Caki2 (cell line): ENCODE measurements around the gene UBE2C. TPM values are rescaled to one million over a fixed set of nuclear protein-coding genes. Genes with fewer than 3 reads are reported as not detected.
"Not testable (repeated sequence)": the region's sequence is repeated elsewhere in the genome, so short reads cannot be mapped to it uniquely, and the experiment has no call there.

ENCODE experiments used
- DNase-seq: peaks from one replicate; pipeline ENCODE4 v3.0.0-alpha.2; 2015; ENCODE audit warnings: low read depth
- in situ Hi-C: cut with HindIII; loops from 2 replicates; pipeline ENCODE4 v1.10.0; 2016; ENCODE audit warnings: low sequenced_read_pairs, low pct_unique_long_range_greater_than_20kb, mixed read lengths
- total RNA-seq: library from RNA; depleted of rRNA; stranded (reverse); fragments of >200 nt; shearing (Covaris generic); gene quantifications from 2 replicates; pipeline ENCODE4 v1.2.3, GENCODE V29; 2014; ENCODE audit warnings: low replicate concordance

Gene UBE2C
- total RNA-seq, 1 experiment from 2014 or later, result 164 TPM

GRCh38 chr20:45792317-45793118 lies 19.9 kb upstream of the UBE2C start:
- no peak for DNase-seq
- in situ Hi-C loops, result no loop called here

GRCh38 chr20:45796337-45797065 lies 15.9 kb upstream of the UBE2C start:
- in situ Hi-C loops, result no loop called here
- DNase-seq, result no peak

- in situ Hi-C loops, DNase-seq: not testable (repeated sequence)
Observed at GRCh38 chr20:45797510-45797909, 14.9 kb upstream of the UBE2C start.

GRCh38 chr20:45797955-45798354 lies 14.5 kb upstream of the UBE2C start:
- in situ Hi-C loops, DNase-seq: not testable (repeated sequence)

GRCh38 chr20:45798935-45799642 lies 13.4 kb upstream of the UBE2C start:
- in situ Hi-C loops, result no loop called here
- peak; percentile 64 for DNase-seq

GRCh38 chr20:45801851-45802250 lies 10.6 kb upstream of the UBE2C start:
- DNase-seq, result no peak
- in situ Hi-C loops, result no loop called here

- in situ Hi-C loops, result no loop called here
- DNase-seq, result no peak
Observed at GRCh38 chr20:45810191-45810970, 2.1 kb upstream of the UBE2C start.

GRCh38 chr20:45813006-45813340 lies 529 bp downstream of the UBE2C start:
- in situ Hi-C loops, result no loop called here
- DNase-seq, result no peak

- no peak for DNase-seq
- in situ Hi-C loops, result no loop called here
Observed at GRCh38 chr20:45813489-45813888, 1.0 kb downstream of the UBE2C start.

GRCh38 chr20:45814314-45814713 lies 1.9 kb downstream of the UBE2C start:
- in situ Hi-C loops, result no loop called here
- DNase-seq, result no peak

- in situ Hi-C loops, result no loop called here
- DNase-seq, result no peak
Observed at GRCh38 chr20:45816951-45817350, 4.5 kb downstream of the UBE2C start.

- DNase-seq, result peak; percentile 87
- in situ Hi-C loops, result no loop called here
Observed at GRCh38 chr20:45817376-45818194, 5.1 kb downstream of the UBE2C start.

GRCh38 chr20:45818239-45818638 lies 5.8 kb downstream of the UBE2C start:
- no peak for DNase-seq
- in situ Hi-C loops, result no loop called here

GRCh38 chr20:45819466-45819865 lies 7.0 kb downstream of the UBE2C start:
- in situ Hi-C loops, result no loop called here

GRCh38 chr20:45821947-45822346 lies 9.5 kb downstream of the UBE2C start:
- no peak for DNase-seq
- in situ Hi-C loops, result no loop called here

More at GRCh38 chr20:45819466-45819865, 7.0 kb downstream of the UBE2C start:
- DNase-seq, result no peak

- DNase-seq, result no peak
- in situ Hi-C loops, result no loop called here
Observed at GRCh38 chr20:45822857-45823256, 10.4 kb downstream of the UBE2C start.

GRCh38 chr20:45823949-45824835 lies 11.7 kb downstream of the UBE2C start:
- no peak for DNase-seq
- in situ Hi-C loops, result no loop called here
